Raji (cell line): ENCODE measurements around the gene MICAL3.

Source experiments
- POLR2A ChIP-seq: IDR thresholded peaks from 2 replicates; pipeline ENCODE4 v1.6.1; 2011; ENCODE audit warnings: low read depth, low read length, control low read depth; ENCODE audit not compliant: insufficient read depth

The MICAL3 gene

GRCh38 chr22:17982572-17983141 lies 41.7 kb downstream of the MICAL3 start:
- TF ChIP-seq POLR2A, result no peak

- TF ChIP-seq POLR2A, result no peak
These were observed 42.9 kb downstream of the MICAL3 start for GRCh38 chr22:17981497-17981896.

GRCh38 chr22:17980638-17981051 lies 43.7 kb downstream of the MICAL3 start:
- no peak for TF ChIP-seq POLR2A

GRCh38 chr22:17980015-17980590 lies 44.3 kb downstream of the MICAL3 start:
- no peak for TF ChIP-seq POLR2A

- TF ChIP-seq POLR2A, result no peak
These were observed 46.3 kb downstream of the MICAL3 start for GRCh38 chr22:17978027-17978426.

GRCh38 chr22:17977371-17977770 lies 47.0 kb downstream of the MICAL3 start:
- TF ChIP-seq POLR2A, result no peak

GRCh38 chr22:17976121-17976520 lies 48.2 kb downstream of the MICAL3 start:
- no peak for TF ChIP-seq POLR2A

- no peak for TF ChIP-seq POLR2A
These were observed 49.5 kb downstream of the MICAL3 start for GRCh38 chr22:17974703-17975372.

GRCh38 chr22:17974087-17974486 lies 50.3 kb downstream of the MICAL3 start:
- no peak for TF ChIP-seq POLR2A

- TF ChIP-seq POLR2A, result no peak
These were observed 51.1 kb downstream of the MICAL3 start for GRCh38 chr22:17973217-17973616.

GRCh38 chr22:17972385-17973191 lies 51.8 kb downstream of the MICAL3 start:
- no peak for TF ChIP-seq POLR2A

GRCh38 chr22:17971711-17972110 lies 52.6 kb downstream of the MICAL3 start:
- no peak for TF ChIP-seq POLR2A

GRCh38 chr22:17970201-17970708 lies 54.1 kb downstream of the MICAL3 start:
- TF ChIP-seq POLR2A, result no peak

- TF ChIP-seq POLR2A, result no peak
These were observed 54.7 kb downstream of the MICAL3 start for GRCh38 chr22:17969701-17970113.

- no peak for TF ChIP-seq POLR2A
These were observed 56.2 kb downstream of the MICAL3 start for GRCh38 chr22:17968126-17968525.

- TF ChIP-seq POLR2A, result no peak
These were observed 58.0 kb downstream of the MICAL3 start for GRCh38 chr22:17966403-17966717.
